G401.6 (cell line): ENCODE data around the gene KIF21B.

Source experiments
- FAIRE-seq: peaks from 2 replicates; lab custom pipeline; 2012; peaks lifted over from hg19 to GRCh38; lab: Jason Lieb, UNC

KIF21B gene

DNA sequence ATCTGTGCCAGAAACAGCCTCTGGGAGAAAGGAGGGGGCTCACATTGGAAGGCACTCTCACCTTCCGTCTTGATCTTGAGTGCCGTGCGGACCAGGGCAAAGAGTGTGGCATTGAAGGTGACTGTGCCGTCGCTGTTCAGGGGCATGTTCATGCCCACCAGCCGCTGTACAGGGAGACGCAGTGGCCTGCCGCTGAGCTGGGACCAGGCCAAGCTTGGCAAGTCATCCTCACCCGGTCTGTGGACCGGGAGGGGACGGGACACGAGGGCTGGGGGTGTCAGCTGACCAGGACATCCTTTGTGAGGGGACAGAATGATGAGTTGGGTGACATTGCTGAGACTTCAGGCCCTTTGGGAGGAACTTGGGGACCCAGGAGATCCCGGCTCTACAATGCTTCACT lies 25.0 kb upstream of the KIF21B start:
- FAIRE-seq, result no peak

DNA sequence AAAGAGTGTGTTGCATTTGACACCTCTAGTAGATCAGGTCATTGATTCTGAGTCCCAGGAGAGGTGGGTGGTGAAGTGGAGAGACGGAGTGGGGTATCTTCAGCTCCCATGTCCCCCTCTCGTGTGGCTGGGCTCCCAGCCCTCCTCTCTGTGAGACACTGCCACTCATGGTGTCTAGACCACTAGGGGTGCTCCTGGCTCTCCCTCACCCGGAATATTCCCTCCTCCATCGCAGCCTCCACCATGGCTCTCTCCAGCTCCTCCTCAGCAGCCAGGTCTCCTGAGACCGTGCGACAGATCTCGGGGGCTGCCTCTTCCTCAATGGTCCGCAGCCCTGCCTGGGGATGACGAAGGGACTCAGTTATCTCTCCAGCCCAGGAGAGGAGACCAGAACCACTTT lies 20.6 kb upstream of the KIF21B start:
- no peak for FAIRE-seq

GRCh38 chr1:201042779-201043461 lies 19.4 kb upstream of the KIF21B start:
- no peak for FAIRE-seq

DNA sequence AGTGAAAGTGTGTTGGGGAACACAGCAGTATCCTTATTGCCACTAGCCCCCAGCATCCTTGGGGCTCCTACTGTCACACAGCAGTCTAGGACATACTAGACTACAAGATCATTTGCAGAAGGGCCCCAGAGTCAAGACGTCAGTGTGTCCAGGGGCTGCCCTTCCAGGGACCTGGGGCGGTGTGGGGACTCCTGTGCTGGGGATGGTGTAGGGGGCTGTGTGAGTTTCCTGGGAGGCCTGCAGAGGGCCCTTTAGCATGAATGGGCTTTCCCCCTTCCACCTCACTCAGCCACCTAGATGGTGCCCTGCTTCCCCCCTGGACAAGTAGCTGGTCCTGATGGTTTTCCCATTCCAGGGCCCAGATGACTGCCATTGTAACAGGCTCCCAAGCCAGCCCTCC lies 17.5 kb upstream of the KIF21B start:
- FAIRE-seq, result no peak

DNA sequence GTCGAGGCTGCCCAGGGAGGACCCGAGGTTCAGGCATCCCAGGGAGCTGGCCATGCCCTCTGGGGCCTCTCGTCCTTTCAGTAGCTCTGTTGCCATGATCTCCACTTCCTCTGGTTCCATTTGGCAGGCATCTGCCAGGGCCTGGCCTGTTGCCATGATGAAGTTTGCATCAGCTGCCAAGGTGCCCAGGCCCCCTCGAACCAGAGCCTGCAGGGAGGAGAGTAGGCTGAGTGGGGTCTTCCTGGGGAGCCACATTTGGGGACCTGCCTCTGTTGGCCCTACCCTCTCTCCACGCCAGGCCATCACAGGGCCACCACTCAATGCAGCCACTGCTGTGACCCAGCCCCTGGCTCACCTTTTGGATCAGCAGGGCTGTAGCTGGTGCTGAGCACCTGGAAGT lies 16.4 kb upstream of the KIF21B start:
- no peak for FAIRE-seq

DNA sequence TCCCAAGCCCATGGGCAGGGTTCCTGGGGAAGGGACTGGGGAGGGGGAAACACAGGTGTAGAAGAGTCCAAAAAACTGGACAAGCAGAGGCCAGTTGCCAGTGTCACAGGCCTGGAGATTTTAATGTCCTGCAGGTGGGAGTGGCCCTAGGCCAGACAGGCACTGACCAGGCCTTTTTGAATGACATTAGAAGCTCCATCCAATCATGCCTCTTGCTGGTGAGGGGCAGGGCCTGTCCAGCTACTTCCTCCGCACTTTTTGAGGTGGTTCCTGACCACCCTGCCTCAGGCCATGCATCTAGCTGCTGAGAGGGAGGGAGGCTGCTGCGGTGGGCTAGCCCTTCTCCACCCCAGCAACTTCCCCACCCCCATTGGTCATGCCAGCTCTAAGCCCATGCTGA lies 15.9 kb upstream of the KIF21B start:
- no peak for FAIRE-seq

GRCh38 chr1:201038186-201038876 lies 14.8 kb upstream of the KIF21B start:
- no peak for FAIRE-seq

GRCh38 chr1:201036188-201036842 lies 12.8 kb upstream of the KIF21B start:
- no peak for FAIRE-seq

- FAIRE-seq, result no peak
Observed at GRCh38 chr1:201034671-201035070, 11.2 kb upstream of the KIF21B start.

- no peak for FAIRE-seq
Observed at GRCh38 chr1:201032408-201032807, 8.9 kb upstream of the KIF21B start.

DNA sequence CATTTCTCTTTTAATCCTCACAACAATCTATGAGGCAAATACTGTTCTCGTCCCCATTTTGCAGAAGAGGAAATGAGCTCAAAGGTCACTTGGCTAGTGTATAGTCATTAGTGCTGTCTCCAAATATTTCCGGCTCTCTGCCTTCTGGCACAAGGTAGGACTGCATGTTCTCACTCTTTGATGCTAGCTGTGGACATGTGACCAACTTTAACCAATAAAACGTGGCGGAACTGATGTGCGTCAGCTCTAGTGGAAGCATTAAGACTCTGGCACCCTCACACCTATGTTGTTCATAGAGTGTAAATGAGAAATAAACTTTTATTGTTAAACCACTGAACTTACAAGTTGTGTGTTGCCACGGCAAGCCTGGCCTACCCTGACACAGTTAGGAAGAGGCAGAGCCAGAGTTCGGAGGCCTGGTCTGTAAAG lies 5.0 kb upstream of the KIF21B start:
- no peak for FAIRE-seq

GRCh38 chr1:201026836-201027235 lies 3.3 kb upstream of the KIF21B start:
- no peak for FAIRE-seq

- FAIRE-seq, result no peak
Observed at GRCh38 chr1:201026234-201026633, 2.7 kb upstream of the KIF21B start.

GRCh38 chr1:201025571-201026002 lies 2.1 kb upstream of the KIF21B start:
- no peak for FAIRE-seq

GRCh38 chr1:201024625-201024998 lies 1.1 kb upstream of the KIF21B start:
- FAIRE-seq, result no peak

DNA sequence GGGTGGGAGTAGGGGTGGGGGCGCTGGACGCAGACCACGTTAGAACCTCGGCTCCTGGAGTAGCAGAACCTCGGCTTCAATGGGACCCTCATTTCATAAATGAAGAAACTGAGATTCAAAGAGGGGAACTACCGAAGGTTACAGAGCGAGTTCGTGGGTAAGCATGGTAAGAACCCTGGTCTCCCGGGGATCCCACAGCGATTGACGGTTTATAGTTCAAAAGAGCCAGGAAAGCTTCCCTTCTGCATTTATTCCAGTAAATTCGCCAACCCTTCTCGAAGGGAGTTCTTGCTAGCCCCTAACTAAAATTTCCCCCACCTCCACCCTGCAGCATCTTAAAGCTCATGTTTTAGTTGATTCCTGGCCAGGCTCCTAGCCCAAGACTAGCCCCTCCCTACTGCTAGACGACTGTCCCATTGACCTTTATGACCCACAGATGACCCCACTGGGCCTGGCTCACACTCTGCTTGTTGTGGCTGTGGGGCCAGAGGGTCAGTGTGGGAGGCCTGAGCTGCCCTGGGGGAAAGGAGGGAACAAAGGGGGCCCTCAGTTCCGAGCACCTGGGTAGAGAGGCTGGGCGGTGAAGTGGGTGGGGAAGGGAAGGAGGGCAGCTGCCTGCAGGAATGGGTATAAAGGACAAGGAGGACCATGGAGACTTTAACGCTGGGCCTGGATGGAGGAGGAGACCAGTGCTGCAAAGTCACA lies 558 bp upstream of the KIF21B start:
- FAIRE-seq, result no peak

GRCh38 chr1:201022820-201023516 lies 546 bp downstream of the KIF21B start:
- no peak for FAIRE-seq

- FAIRE-seq, result no peak
Observed at GRCh38 chr1:201022493-201022819, 1.1 kb downstream of the KIF21B start.

- FAIRE-seq, result no peak
Observed at GRCh38 chr1:201021630-201022492, 1.7 kb downstream of the KIF21B start.

DNA sequence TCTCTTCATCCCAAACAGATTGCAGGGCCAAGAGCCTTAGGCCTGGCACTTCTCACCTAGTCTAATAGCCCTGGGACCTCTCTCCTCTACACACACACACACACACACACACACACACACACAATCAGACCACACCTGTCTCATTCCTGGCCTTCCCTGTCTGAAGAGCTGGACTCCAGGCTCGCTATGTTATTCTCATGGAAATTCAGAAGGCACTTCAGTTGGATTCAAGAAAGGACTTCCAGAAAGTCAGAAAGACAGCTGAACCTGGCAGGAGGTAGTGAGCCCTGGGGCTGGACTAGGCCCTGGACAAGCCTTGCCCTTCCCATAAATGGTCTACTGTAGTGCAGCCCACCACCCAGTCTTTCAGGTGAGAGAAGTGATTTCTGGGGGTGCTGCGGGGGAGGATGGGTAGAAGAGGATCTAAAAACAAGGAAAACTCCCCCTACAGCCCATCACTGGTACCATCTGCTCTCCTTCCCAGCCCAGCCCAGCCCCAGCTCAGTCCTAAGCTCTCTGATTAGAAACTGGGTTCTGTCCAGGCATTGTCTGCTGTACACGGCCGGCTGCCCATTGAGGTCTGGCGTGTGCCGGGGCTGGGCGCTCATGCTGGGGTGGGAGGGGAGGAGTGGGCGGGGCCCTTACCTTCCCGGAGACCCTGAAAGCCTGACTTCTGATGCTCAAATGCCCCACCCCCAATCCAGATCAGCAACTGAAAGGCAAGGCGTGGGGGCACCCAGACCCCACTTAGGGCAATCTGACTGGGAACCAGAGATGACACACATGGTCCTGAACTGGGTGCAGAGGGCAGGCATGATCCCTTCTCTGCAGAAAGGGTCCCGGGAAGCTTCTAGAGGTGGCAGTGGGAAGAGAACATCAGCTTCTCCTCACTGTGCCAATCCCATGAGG lies 2.5 kb downstream of the KIF21B start:
- FAIRE-seq, result no peak
